RWPE2 (cell line): ENCODE measurements around the gene RNF181.

Source experiments
- ATAC-seq: fragments of 200-7000 bp; cut with Tn5 transposase; 3 replicates; pipeline ENCODE4 v1.9.1; 2021; ENCODE audit warnings: low read depth
- DNase-seq: peaks from one replicate; pipeline ENCODE4 v3.0.0-alpha.2; 2020; ENCODE audit warnings: low spot score
- H3K27ac ChIP-seq: fragments of 450-650 bp; 2 replicates; pipeline ENCODE4 v1.5.1; 2017; ENCODE audit warnings: mild to moderate bottlenecking; ENCODE audit not compliant: poor library complexity, severe bottlenecking
- H3K27me3 ChIP-seq: fragments of 250-450 bp; sonication (Bioruptor Pico); 2 replicates; pipeline ENCODE4 v1.5.1; 2021; ENCODE audit warnings: mild to moderate bottlenecking, moderate library complexity; ENCODE audit not compliant: insufficient read depth, poor library complexity, severe bottlenecking
- H3K36me3 ChIP-seq: fragments of 250-450 bp; sonication (Bioruptor Pico); 2 replicates; pipeline ENCODE4 v1.5.1; 2020; ENCODE audit warnings: low read depth, mild to moderate bottlenecking, moderate library complexity
- H3K4me1 ChIP-seq: fragments of 250-450 bp; sonication (Bioruptor Pico); 2 replicates; pipeline ENCODE4 v1.5.1; 2021; ENCODE audit warnings: mild to moderate bottlenecking, moderate library complexity; ENCODE audit not compliant: insufficient read depth, poor library complexity, severe bottlenecking
- H3K4me3 ChIP-seq: fragments of 250-450 bp; sonication (Bioruptor Pico); 2 replicates; pipeline ENCODE4 v1.5.1; 2021; ENCODE audit warnings: mild to moderate bottlenecking, moderate library complexity; ENCODE audit not compliant: severe bottlenecking
- H3K9me3 ChIP-seq: fragments of 250-450 bp; sonication (Bioruptor Pico); 2 replicates; pipeline ENCODE4 v1.5.1; 2021; ENCODE audit warnings: mild to moderate bottlenecking, moderate library complexity; ENCODE audit not compliant: severe bottlenecking
- TF ChIP-seq, protein P1 (sequence below): fragments of 450-650 bp; IDR thresholded peaks from one replicate; pipeline ENCODE4 v1.5.1; 2017; ENCODE audit warnings: mild to moderate bottlenecking, moderate library complexity; ENCODE audit not compliant: poor library complexity, severe bottlenecking

The RNF181 gene

GRCh38 chr2:85596026-85596333 is 435 bp downstream of the RNF181 start:
- peak overlapping the region; percentile 70 for H3K27ac ChIP-seq
- ATAC-seq = peak; percentile 1; the same call in 1 of the 3 replicates

GRCh38 chr2:85596486-85597143 is 1.1 kb downstream of the RNF181 start:
- no peaks in the 10 kb centered on the region for H3K9me3 ChIP-seq
- peak overlapping the region; percentile 63 for H3K4me3 ChIP-seq
- H3K36me3 ChIP-seq = peaks cover 24% of the 10 kb centered on the region
- H3K27me3 ChIP-seq = no peaks in the 10 kb centered on the region
- H3K27ac ChIP-seq = peak overlapping the region; percentile 70
- ATAC-seq = no peak
- TF ChIP-seq, protein P1, sequence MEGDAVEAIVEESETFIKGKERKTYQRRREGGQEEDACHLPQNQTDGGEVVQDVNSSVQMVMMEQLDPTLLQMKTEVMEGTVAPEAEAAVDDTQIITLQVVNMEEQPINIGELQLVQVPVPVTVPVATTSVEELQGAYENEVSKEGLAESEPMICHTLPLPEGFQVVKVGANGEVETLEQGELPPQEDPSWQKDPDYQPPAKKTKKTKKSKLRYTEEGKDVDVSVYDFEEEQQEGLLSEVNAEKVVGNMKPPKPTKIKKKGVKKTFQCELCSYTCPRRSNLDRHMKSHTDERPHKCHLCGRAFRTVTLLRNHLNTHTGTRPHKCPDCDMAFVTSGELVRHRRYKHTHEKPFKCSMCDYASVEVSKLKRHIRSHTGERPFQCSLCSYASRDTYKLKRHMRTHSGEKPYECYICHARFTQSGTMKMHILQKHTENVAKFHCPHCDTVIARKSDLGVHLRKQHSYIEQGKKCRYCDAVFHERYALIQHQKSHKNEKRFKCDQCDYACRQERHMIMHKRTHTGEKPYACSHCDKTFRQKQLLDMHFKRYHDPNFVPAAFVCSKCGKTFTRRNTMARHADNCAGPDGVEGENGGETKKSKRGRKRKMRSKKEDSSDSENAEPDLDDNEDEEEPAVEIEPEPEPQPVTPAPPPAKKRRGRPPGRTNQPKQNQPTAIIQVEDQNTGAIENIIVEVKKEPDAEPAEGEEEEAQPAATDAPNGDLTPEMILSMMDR = no peak
- no peaks in the 10 kb centered on the region for H3K4me1 ChIP-seq
- DNase-seq = no peak

More at GRCh38 chr2:85596026-85596333, 435 bp downstream of the RNF181 start:
- H3K9me3 ChIP-seq = no peaks in the 10 kb centered on the region
- H3K4me1 ChIP-seq = no peaks in the 10 kb centered on the region
- DNase-seq = no peak
- TF ChIP-seq, protein P1 = no peak
- no peaks in the 10 kb centered on the region for H3K27me3 ChIP-seq
- peaks cover 24% of the 10 kb centered on the region for H3K36me3 ChIP-seq
- H3K4me3 ChIP-seq = peak overlapping the region; percentile 63

DNA sequence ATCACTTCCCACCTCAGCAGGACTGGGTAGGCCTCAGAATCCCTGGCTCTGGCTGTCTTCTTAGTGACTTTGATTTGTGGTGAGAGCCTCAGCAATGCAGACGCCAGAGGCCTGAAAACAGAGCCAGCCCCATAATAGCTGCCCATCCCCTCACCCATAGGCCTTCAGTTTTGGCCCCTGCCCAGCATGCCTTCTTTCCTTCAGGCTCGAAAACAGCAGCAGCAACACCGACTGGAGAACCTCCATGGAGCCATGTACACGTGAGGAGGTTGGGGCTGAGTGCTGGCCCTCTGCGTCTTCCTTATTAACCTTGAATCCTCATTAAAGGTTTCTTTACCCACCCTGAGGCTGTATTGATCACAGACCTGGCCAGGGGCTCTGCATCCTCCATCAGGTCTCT is 1.7 kb downstream of the RNF181 start:
- TF ChIP-seq, protein P1 = no peak

DNA sequence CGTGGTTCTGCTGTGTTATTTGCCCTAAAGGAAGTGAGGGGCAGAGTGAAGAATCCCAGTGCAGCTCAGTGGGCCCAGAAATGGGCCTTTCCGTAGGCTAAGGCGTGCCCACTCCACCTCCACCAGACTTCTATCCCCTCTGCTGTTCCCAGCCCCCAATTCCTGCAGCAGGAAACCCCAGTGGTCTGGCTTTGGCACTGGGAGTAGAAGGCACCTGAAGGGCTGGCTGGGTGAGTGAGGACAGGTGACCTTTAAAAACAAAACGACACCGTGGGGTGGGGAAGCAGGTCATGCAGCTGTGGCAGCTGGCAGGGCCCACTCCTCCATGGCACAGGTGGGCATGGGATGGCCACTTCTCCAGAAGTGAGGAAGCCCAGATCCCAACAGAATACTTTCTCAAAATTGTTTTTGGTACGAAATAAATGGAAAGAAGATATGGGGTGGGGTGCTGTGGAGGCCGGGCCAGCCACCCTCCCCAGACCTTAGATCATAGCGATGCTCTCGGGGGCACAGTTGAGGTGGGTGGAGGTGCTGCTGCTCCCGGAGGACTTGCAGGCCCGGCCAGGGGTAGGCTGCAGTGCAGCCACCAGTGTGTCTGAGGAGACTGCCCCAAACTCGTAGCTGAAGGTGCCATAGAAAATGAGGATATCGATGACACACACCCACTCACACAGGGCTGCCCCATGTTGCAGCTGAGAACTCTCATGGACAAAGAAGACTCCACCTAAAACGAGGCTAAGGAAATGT is 3.2 kb downstream of the RNF181 start:
- H3K36me3 ChIP-seq = peaks cover 24% of the 10 kb centered on the region
- H3K27ac ChIP-seq = no peak overlapping the region
- H3K9me3 ChIP-seq = no peaks in the 10 kb centered on the region
- ATAC-seq (no peak), DNase-seq (no peak)
- TF ChIP-seq, protein P1 = no peak
- no peaks in the 10 kb centered on the region for H3K27me3 ChIP-seq
- peaks cover 2% of the 10 kb centered on the region for H3K4me1 ChIP-seq
- H3K4me3 ChIP-seq = no peak overlapping the region

More for the DNA sequence above, 1.7 kb downstream of the RNF181 start:
- Histone ChIP-seq H3K4me3 (no peak overlapping the region), H3K36me3 (peaks cover 24% of the 10 kb centered on the region), H3K4me1 (no peaks in the 10 kb centered on the region), H3K27me3 (no peaks in the 10 kb centered on the region), H3K9me3 (no peaks in the 10 kb centered on the region), H3K27ac (no peak overlapping the region)
- ATAC-seq (no peak), DNase-seq (no peak)
